ENCODE data around the gene GCSH. TPM values are rescaled to one million over a fixed set of nuclear protein-coding genes. Genes with fewer than 3 reads are reported as not detected.
A peak's percentile ranks its signal among the peaks of the same experiment; 100 is the strongest.

GCSH gene
- total and polyA plus RNA-seq, 10 of the 15 experiments (the other 5 are each of a cell fraction or from before 2014, with no cell fraction given), result 14.7 to 108 (median 39.3) TPM

GRCh38 chr16:81035398-81035974, 60.7 kb downstream of the GCSH start, which contains the start of gene ATMIN (continued):
- no peak for TF ChIP-seq JUNB (IDR thresholded peaks at IDR 0.05)
- no peak for TF ChIP-seq CHD4 (IDR thresholded peaks at IDR 0.05)
- TF ChIP-seq, protein P1, sequence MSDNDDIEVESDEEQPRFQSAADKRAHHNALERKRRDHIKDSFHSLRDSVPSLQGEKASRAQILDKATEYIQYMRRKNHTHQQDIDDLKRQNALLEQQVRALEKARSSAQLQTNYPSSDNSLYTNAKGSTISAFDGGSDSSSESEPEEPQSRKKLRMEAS (IDR thresholded peaks at IDR 0.05; ENCODE audit: low read depth, low read length), result no peak
- TF ChIP-seq SMAD1 (IDR thresholded peaks at IDR 0.05; ENCODE audit: low read depth, partially characterized antibody), result no peak
- TF ChIP-seq POU2F2 (IDR thresholded peaks at IDR 0.05; ENCODE audit: borderline replicate concordance, low read depth, low read length), result no peak; the same call in 2 of the 3 replicates
- TF ChIP-seq, protein P2, sequence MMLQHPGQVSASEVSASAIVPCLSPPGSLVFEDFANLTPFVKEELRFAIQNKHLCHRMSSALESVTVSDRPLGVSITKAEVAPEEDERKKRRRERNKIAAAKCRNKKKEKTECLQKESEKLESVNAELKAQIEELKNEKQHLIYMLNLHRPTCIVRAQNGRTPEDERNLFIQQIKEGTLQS (IDR thresholded peaks at IDR 0.05; ENCODE audit: borderline replicate concordance, extremely low read depth, low read depth, low read length), result 0 out of 2 replicates have a peak, but pooled peaks have one; percentile 39
- TF ChIP-seq IRF3 (IDR thresholded peaks at IDR 0.05), result 0 out of 2 replicates have a peak, but pooled peaks have one; percentile 24
- no peak for TF ChIP-seq PML (IDR thresholded peaks at IDR 0.05; ENCODE audit: low read length)
- no peak for TF ChIP-seq CREM (IDR thresholded peaks at IDR 0.05; ENCODE audit: low read depth)
- peak; percentile 59 for TF ChIP-seq CUX1 (IDR thresholded peaks at IDR 0.05; ENCODE audit: insufficient replicate concordance, low read depth, low read length)
- TF ChIP-seq RAD21 (IDR thresholded peaks at IDR 0.05; ENCODE audit: insufficient read depth, low read depth, low read length), result peak; percentile 57
- TF ChIP-seq ZZZ3 (IDR thresholded peaks at IDR 0.05; ENCODE audit: control insufficient read depth, insufficient read length, low read depth), result no peak
- no peak for TF ChIP-seq CBX3 (IDR thresholded peaks at IDR 0.05; ENCODE audit: borderline replicate concordance, low read depth)
- peak; percentile 88 for TF ChIP-seq ZNF217 (IDR thresholded peaks at IDR 0.05)
- no peak for TF ChIP-seq ASH2L (IDR thresholded peaks at IDR 0.05; ENCODE audit: borderline replicate concordance, low read depth)
- TF ChIP-seq CEBPZ (IDR thresholded peaks at IDR 0.05; ENCODE audit: low read depth, low read length), result no peak
- TF ChIP-seq HDAC6 (IDR thresholded peaks at IDR 0.05; ENCODE audit: unreplicated experiment), result no peak
- no peak for TF ChIP-seq TCF7 (IDR thresholded peaks at IDR 0.05; ENCODE audit: borderline replicate concordance)
- TF ChIP-seq IRF4 (IDR thresholded peaks at IDR 0.05; ENCODE audit: low read depth, low read length), result no peak
- no peak for TF ChIP-seq WRNIP1 (IDR thresholded peaks at IDR 0.05; ENCODE audit: borderline replicate concordance, low read depth, low read length)
- peak; percentile 81; the same call in 1 of the 2 replicates for TF ChIP-seq CBX5 (IDR thresholded peaks at IDR 0.05; ENCODE audit: low read depth)
